ENCODE data around the gene VAV1.

Gene VAV1

GRCh38 chr19:6772028-6772865, at the start of gene VAV1:
Gene VAV1, plus strand, starts transcription at chr19:6772708. Its CDS starts 100 bp downstream, at chr19:6772808.
- in situ Hi-C loops (cut with MboI; ENCODE audit: low sequenced_read_pairs), result no loop called here

GRCh38 chr19:6723108-6723618, 49.3 kb upstream of the VAV1 start:
- in situ Hi-C loops (cut with MboI; ENCODE audit: low sequenced_read_pairs), result no loop called here

GRCh38 chr19:6723738-6724137, 48.8 kb upstream of the VAV1 start:
- in situ Hi-C loops (cut with MboI; ENCODE audit: low sequenced_read_pairs), result no loop called here

- in situ Hi-C loops (cut with MboI; ENCODE audit: low sequenced_read_pairs), result no loop called here
These were observed 47.6 kb upstream of the VAV1 start for GRCh38 chr19:6724631-6725492.

GRCh38 chr19:6725513-6726231, 46.8 kb upstream of the VAV1 start:
- in situ Hi-C loops (cut with MboI; ENCODE audit: low sequenced_read_pairs), result no loop called here

GRCh38 chr19:6728346-6728745, 44.2 kb upstream of the VAV1 start:
- in situ Hi-C loops (cut with MboI; ENCODE audit: low sequenced_read_pairs), result no loop called here

GRCh38 chr19:6729573-6730152, 42.8 kb upstream of the VAV1 start:
- in situ Hi-C loops (cut with MboI; ENCODE audit: low sequenced_read_pairs), result loop anchor here (10.0 kb wide), 1 partner anchor 205 kb away; no protein-coding TSS in a partner anchor

GRCh38 chr19:6730153-6730804, 42.2 kb upstream of the VAV1 start:
- in situ Hi-C loops (cut with MboI; ENCODE audit: low sequenced_read_pairs), result loop anchor here (10.0 kb wide), 1 partner anchor 205 kb away; no protein-coding TSS in a partner anchor

GRCh38 chr19:6730941-6731670, 41.4 kb upstream of the VAV1 start:
- in situ Hi-C loops (cut with MboI; ENCODE audit: low sequenced_read_pairs), result loop anchor here (10.0 kb wide), 1 partner anchor 206 kb away; no protein-coding TSS in a partner anchor

GRCh38 chr19:6731822-6732221, 40.7 kb upstream of the VAV1 start:
- in situ Hi-C loops (cut with MboI; ENCODE audit: low sequenced_read_pairs), result loop anchor here (10.0 kb wide), 1 partner anchor 207 kb away; no protein-coding TSS in a partner anchor

GRCh38 chr19:6732803-6733337, 39.6 kb upstream of the VAV1 start:
- in situ Hi-C loops (cut with MboI; ENCODE audit: low sequenced_read_pairs), result loop anchor here (10.0 kb wide), 1 partner anchor 208 kb away; no protein-coding TSS in a partner anchor

GRCh38 chr19:6733338-6734095, 39.0 kb upstream of the VAV1 start:
- in situ Hi-C loops (cut with MboI; ENCODE audit: low sequenced_read_pairs), result loop anchor here (10.0 kb wide), 1 partner anchor 209 kb away; no protein-coding TSS in a partner anchor

GRCh38 chr19:6734096-6734696, 38.3 kb upstream of the VAV1 start:
- in situ Hi-C loops (cut with MboI; ENCODE audit: low sequenced_read_pairs), result loop anchor here (10.0 kb wide), 1 partner anchor 209 kb away; no protein-coding TSS in a partner anchor

- in situ Hi-C loops (cut with MboI; ENCODE audit: low sequenced_read_pairs), result loop anchor here (10.0 kb wide), 1 partner anchor 211 kb away; no protein-coding TSS in a partner anchor
These were observed 37.2 kb upstream of the VAV1 start for GRCh38 chr19:6735181-6735911.

GRCh38 chr19:6736169-6736916, 36.2 kb upstream of the VAV1 start:
- in situ Hi-C loops (cut with MboI; ENCODE audit: low sequenced_read_pairs), result loop anchor here (10.0 kb wide), 1 partner anchor 212 kb away; no protein-coding TSS in a partner anchor

GRCh38 chr19:6736917-6737283, 35.6 kb upstream of the VAV1 start:
- in situ Hi-C loops (cut with MboI; ENCODE audit: low sequenced_read_pairs), result loop anchor here (10.0 kb wide), 1 partner anchor 212 kb away; no protein-coding TSS in a partner anchor
